ENCODE results near the gene TOM1L2.

DNA sequence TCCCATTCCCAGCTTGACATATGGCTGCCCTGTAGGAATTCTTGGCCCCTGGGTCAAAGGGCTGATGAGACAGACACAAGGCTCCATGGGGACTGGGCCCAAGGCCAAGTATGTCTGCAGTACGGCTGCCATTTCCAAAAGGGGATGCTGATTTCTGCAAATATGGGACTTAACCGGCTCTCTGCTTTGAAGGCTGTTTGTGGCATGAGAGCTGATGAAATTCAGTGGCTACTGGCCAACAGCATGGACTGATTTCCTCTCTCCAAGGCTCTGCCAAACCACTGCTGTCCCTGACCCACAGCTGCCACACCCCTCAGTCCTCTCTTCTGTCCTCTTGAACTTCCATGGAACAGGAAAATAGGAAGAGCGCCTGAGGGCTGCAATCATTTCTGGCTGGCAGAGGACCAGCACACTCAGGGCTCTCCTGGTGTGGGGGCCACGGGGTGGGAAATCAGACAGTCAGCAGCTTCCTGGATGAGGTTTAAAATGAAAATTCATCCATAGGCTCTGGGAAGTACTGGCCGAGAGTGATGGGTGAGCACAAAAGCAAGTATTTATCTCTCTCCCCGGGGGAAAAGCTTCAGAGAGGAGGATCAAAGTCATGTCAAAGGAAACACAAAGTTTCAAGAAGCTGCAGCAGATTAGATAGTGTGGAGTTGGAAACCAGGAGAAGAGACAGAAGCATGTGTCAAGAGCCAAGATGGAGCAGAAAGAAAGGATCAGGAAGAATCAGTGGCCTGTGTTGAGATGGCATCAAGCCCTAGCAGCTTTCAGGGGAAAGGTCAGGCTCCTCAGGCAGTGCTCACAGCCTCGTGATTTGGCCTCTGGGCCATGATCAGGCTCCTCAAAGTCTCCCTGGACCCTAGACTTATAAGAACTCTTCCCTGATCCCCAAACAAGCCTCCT is 71.3 kb downstream of the TOM1L2 start:
- peak; percentile 79 to 85 for TF ChIP-seq POLR2AphosphoS5 (IDR thresholded peaks at IDR 0.05; ENCODE audit: insufficient read depth in 1 of 2, low read depth in 1 of 2)
- TF ChIP-seq, protein P1, sequence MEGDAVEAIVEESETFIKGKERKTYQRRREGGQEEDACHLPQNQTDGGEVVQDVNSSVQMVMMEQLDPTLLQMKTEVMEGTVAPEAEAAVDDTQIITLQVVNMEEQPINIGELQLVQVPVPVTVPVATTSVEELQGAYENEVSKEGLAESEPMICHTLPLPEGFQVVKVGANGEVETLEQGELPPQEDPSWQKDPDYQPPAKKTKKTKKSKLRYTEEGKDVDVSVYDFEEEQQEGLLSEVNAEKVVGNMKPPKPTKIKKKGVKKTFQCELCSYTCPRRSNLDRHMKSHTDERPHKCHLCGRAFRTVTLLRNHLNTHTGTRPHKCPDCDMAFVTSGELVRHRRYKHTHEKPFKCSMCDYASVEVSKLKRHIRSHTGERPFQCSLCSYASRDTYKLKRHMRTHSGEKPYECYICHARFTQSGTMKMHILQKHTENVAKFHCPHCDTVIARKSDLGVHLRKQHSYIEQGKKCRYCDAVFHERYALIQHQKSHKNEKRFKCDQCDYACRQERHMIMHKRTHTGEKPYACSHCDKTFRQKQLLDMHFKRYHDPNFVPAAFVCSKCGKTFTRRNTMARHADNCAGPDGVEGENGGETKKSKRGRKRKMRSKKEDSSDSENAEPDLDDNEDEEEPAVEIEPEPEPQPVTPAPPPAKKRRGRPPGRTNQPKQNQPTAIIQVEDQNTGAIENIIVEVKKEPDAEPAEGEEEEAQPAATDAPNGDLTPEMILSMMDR (IDR thresholded peaks at IDR 0.05), result no peak
